Type B pancreatic cell (in vitro differentiated cells): Measurements from ENCODE around the gene SLC25A48. TPM values are rescaled to one million over a fixed set of nuclear protein-coding genes. Genes with fewer than 3 reads are reported as not detected.

ENCODE experiments used
- DNase-seq: peaks from one replicate; pipeline ENCODE4 v3.0.0; 2021; ENCODE audit warnings: mixed read lengths; ENCODE audit not compliant: unreplicated experiment; ENCODE audit errors: extremely low spot score
- H3K27ac Mint-ChIP-seq: 2 replicates; pipeline ENCODE4 v1.8.0; 2021; ENCODE audit warnings: mild to moderate bottlenecking, mixed read lengths
- H3K27me3 Mint-ChIP-seq: 2 replicates; pipeline ENCODE4 v1.8.0; 2021; ENCODE audit warnings: mixed read lengths
- H3K36me3 Mint-ChIP-seq: 2 replicates; pipeline ENCODE4 v1.8.0; 2021; ENCODE audit warnings: mixed read lengths
- H3K4me1 Mint-ChIP-seq: one replicate; pipeline ENCODE4 v1.8.0; 2021; ENCODE audit warnings: mixed read lengths; ENCODE audit not compliant: unreplicated experiment
- H3K4me3 Mint-ChIP-seq: 2 replicates; pipeline ENCODE4 v1.8.0; 2021; ENCODE audit warnings: mild to moderate bottlenecking, mixed read lengths
- H3K9me3 Mint-ChIP-seq: 2 replicates; pipeline ENCODE4 v1.8.0; 2021; ENCODE audit warnings: mixed read lengths
- total RNA-seq: library from RNA; stranded (reverse); gene quantifications from 2 replicates; pipeline ENCODE4 v1.2.1, GENCODE V29; 2021; ENCODE audit warnings: low replicate concordance
- TF ChIP-seq, protein P1 (sequence below): fragments of 200-600 bp; sonication (generic); conservative IDR thresholded peaks from 2 replicates; pipeline ENCODE4 v1.5.0; 2021; ENCODE audit warnings: antibody characterized with exemption, mild to moderate bottlenecking

Gene SLC25A48
- total RNA-seq, 1 donor from 2014 or later = 8.2 TPM

DNA sequence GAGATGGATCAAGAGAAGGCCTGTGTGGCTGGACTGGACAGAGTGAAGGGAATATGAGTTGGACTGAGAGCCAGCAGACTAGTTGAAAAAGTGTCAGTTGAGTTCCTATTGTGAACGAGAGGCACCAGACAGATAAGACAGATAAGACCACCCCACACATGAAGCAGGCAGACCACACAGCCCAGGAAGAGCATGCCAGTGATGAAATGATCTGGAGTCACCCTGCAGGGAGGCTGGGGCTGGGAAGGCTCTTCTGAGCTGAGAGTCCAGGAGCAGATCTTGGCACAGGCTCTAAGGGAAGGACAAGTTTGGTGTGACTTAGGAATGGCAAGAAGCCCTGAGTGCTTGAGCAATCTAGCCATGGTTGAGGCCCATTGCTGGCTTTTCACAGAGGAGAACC, 10.6 kb upstream of the SLC25A48 start:
- no peak overlapping the region for H3K27ac Mint-ChIP-seq
- no peak for DNase-seq
- no peak overlapping the region for H3K4me3 Mint-ChIP-seq
- TF ChIP-seq, protein P1, sequence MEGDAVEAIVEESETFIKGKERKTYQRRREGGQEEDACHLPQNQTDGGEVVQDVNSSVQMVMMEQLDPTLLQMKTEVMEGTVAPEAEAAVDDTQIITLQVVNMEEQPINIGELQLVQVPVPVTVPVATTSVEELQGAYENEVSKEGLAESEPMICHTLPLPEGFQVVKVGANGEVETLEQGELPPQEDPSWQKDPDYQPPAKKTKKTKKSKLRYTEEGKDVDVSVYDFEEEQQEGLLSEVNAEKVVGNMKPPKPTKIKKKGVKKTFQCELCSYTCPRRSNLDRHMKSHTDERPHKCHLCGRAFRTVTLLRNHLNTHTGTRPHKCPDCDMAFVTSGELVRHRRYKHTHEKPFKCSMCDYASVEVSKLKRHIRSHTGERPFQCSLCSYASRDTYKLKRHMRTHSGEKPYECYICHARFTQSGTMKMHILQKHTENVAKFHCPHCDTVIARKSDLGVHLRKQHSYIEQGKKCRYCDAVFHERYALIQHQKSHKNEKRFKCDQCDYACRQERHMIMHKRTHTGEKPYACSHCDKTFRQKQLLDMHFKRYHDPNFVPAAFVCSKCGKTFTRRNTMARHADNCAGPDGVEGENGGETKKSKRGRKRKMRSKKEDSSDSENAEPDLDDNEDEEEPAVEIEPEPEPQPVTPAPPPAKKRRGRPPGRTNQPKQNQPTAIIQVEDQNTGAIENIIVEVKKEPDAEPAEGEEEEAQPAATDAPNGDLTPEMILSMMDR = no peak
- H3K36me3 Mint-ChIP-seq = no peaks in the 10 kb centered on the region
- H3K9me3 Mint-ChIP-seq = no peaks in the 10 kb centered on the region
- no peaks in the 10 kb centered on the region for H3K4me1 Mint-ChIP-seq
- peaks cover 42% of the 10 kb centered on the region for H3K27me3 Mint-ChIP-seq

DNA sequence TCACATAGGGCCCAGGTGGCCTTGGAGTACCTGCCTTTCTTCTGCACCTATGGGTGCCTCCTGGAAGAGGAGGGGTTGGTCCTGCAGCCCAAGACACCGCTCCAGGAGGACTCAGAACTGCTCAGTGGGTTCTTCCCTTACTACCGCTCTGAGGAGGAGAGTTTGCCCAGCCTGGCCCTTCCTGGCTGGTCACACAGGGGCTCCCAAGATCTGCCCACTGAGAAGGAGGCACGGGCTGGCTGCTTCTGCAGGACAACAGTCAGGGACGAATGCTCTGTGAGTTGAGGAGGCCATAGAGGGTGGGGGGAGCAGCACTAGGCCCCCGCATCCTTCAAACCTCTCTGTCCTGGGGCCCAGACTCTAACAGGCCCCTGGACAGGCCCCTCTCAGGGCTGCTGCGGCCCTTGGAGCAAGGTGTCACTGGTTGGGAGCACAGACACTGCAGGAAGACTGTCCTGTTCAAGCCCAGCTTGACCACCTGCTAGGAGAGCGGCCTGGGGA, 9.9 kb upstream of the SLC25A48 start:
- DNase-seq = no peak
- H3K4me3 Mint-ChIP-seq = no peak overlapping the region
- no peak overlapping the region for H3K27ac Mint-ChIP-seq
- H3K27me3 Mint-ChIP-seq = peaks cover 42% of the 10 kb centered on the region
- H3K9me3 Mint-ChIP-seq = no peaks in the 10 kb centered on the region
- TF ChIP-seq, protein P1 = no peak
- no peaks in the 10 kb centered on the region for H3K4me1 Mint-ChIP-seq
- H3K36me3 Mint-ChIP-seq = no peaks in the 10 kb centered on the region

DNA sequence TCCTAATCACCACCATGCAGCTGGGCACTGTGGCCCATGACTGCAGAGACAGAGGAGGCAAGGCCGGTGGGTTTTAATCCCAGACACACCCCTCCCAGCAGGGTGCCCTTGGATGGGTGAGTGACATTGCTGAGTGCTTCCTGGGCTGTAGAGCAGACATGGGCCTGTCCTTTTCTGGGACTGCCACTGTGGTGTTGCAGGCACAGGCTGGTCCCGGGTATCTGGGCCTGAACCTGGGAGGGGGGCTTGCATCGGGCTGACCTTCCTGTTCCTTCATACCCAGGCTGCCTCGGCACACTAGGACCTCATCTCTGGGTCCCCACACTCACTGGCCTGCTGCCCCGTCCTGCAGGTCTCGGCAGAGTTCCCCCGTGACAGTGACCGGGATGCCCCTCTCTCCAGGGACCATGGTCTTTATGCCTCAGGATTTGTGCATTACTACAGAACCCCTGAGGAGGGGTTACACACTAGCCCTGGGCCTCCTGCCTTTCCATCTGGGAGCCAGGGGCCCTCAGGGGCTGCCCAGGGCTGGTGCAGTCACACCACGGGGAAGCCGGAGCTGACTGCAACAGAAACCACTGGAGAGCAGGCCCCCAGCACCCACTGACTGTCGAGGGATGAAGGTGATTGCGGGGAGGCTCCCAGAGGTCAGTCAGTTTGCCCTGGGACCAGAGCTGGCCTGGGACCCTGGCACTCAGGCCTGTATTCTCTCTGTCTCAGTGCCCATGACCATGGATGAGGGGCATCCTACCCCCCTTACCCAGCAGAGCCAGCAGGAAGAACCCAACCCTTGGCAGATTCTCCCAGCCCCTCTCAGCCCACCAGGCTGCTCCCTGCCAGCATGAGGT, 8.9 kb upstream of the SLC25A48 start:
- Mint-ChIP-seq H3K4me3 (no peak overlapping the region), H3K36me3 (no peaks in the 10 kb centered on the region), H3K27ac (no peak overlapping the region), H3K27me3 (peaks cover 49% of the 10 kb centered on the region), H3K9me3 (no peaks in the 10 kb centered on the region), H3K4me1 (peaks cover 8% of the 10 kb centered on the region)
- TF ChIP-seq, protein P1 = no peak
- DNase-seq = peak; percentile 58

DNA sequence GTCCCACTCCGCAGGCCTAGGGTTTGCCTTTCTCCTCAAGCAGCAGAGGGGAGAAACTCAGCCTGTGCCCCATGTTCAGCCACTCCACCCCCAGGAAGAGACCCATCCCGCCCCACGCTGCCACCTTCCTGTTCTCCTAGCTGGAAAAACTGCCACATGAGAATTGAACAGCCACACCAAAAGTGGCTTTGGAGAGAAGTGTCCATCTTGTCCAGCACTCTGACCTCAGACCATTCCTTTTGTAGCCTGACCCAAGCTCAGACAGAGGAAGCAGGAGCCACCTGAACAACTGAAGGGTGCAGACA, 8.3 kb upstream of the SLC25A48 start:
- Mint-ChIP-seq H3K27me3 (peaks cover 55% of the 10 kb centered on the region), H3K4me1 (peaks cover 11% of the 10 kb centered on the region), H3K27ac (no peak overlapping the region), H3K9me3 (no peaks in the 10 kb centered on the region), H3K36me3 (no peaks in the 10 kb centered on the region), H3K4me3 (no peak overlapping the region)
- TF ChIP-seq, protein P1 = no peak
- DNase-seq = peak; percentile 54

DNA sequence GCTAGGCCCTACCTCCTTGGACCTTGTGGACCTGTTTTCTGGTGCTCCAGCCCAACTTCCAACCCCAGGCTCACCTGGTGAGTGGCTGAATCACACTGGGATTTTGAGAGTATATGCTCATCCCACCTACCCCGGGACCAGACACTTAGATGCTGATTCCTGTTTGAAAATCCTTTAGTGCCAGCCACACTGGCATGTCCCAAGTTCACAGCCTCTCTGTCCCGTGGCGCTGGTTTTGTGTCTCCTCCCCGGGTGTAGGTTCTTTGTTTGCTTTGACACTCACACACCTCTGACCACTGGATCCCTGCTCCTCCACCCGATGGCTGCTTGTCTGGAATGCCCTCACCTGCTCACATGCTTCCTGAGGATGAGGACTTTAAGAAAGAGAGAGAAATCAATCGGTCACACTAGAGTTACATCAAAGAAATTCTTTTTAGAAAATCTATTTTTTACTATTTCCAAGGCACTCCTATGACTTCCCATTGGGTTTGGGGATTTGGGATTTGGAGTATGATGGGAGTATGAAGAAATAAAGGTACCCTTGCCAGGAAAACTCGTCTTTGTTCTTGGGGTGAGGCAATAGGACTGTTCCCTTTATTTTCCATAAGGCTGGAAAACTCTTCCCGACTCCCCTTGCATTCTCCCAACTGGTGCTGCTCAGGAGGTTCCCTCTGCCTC, 7.3 kb upstream of the SLC25A48 start:
- Mint-ChIP-seq H3K4me3 (no peak overlapping the region), H3K27me3 (peaks cover 65% of the 10 kb centered on the region)
- peak; percentile 20 for DNase-seq

More for the DNA sequence above, 7.3 kb upstream of the SLC25A48 start:
- Mint-ChIP-seq H3K27ac (no peak overlapping the region), H3K9me3 (no peaks in the 10 kb centered on the region), H3K4me1 (peaks cover 11% of the 10 kb centered on the region), H3K36me3 (no peaks in the 10 kb centered on the region)
- TF ChIP-seq, protein P1 = no peak
